Ovary (tissue), 3 donors: ENCODE results near the gene NEURL2.

Experiments
- CTCF ChIP-seq, 3 donors: fragments of 450-650 bp in 2 of 3; fragments of 200-600 bp in 1 of 3; IDR thresholded peaks; one replicate each; pipeline versions ENCODE4 v1.5.1 to v1.8.0; 2016 to 2022; ENCODE audit warnings: antibody characterized with exemption in 3 of 3, mild to moderate bottlenecking in 1 of 3
- EP300 ChIP-seq: sonication (generic); formaldehyde crosslinking; IDR thresholded peaks from one replicate; pipeline ENCODE4 v1.6.1; 2017; ENCODE audit warnings: antibody characterized with exemption
- POLR2A ChIP-seq: fragments of 450-650 bp; IDR thresholded peaks from one replicate; pipeline ENCODE4 v1.6.1; 2017; ENCODE audit warnings: antibody characterized with exemption, mild to moderate bottlenecking, moderate library complexity
- donor health status: DM: no; HTN: no; CAD: no.

GRCh38 chr20:45907219-45907948 lies 16.4 kb upstream of the NEURL2 start:
- TF ChIP-seq CTCF (IDR thresholded peaks at IDR 0.05), result no peak
- TF ChIP-seq POLR2A, result no peak
- TF ChIP-seq EP300, result no peak
